ENCODE measurements around the gene RAB11FIP4. TPM values are rescaled to one million over a fixed set of nuclear protein-coding genes. Genes with fewer than 3 reads are reported as not detected.
A peak's percentile ranks its signal among the peaks of the same experiment; 100 is the strongest.

Gene RAB11FIP4
- total RNA-seq, 1 donor from 2014 or later: 1.0 TPM

GRCh38 chr17:31404028-31404949 is 12.8 kb downstream of the RAB11FIP4 start:
- Histone ChIP-seq H3K9ac (ENCODE audit: low read depth in 1 of 3, low read length in 3 of 3) (no peak overlapping the region), H3K9me3 (ENCODE audit: control insufficient read depth in 3 of 3, low read length in 3 of 3) (no peaks in the 10 kb centered on the region), H3K4me1 (ENCODE audit: control insufficient read depth in 3 of 3, insufficient read depth in 3 of 3, low read length in 3 of 3) (no peaks in the 10 kb centered on the region), H3K4me3 (ENCODE audit: low read length in 3 of 3) (no peak overlapping the region), H3K36me3 (ENCODE audit: control insufficient read depth in 3 of 3, insufficient read depth in 3 of 3, low read length in 3 of 3) (no peaks in the 10 kb centered on the region), H3K27ac (ENCODE audit: low read depth, low read length) (no peak overlapping the region), H3K27me3 (ENCODE audit: control insufficient read depth in 3 of 3, insufficient read depth in 3 of 3, low read length in 3 of 3) (peaks cover 4 to 12% (median 8%) of the 10 kb centered on the region in 3 donors)

GRCh38 chr17:31405890-31406371 is 14.5 kb downstream of the RAB11FIP4 start:
- Histone ChIP-seq H3K9me3 (ENCODE audit: control insufficient read depth in 3 of 3, low read length in 3 of 3) (no peaks in the 10 kb centered on the region), H3K27me3 (ENCODE audit: control insufficient read depth in 3 of 3, insufficient read depth in 3 of 3, low read length in 3 of 3) (peaks cover 0 to 7% (median 0%) of the 10 kb centered on the region in 3 donors), H3K27ac (ENCODE audit: low read depth, low read length) (no peak overlapping the region), H3K36me3 (ENCODE audit: control insufficient read depth in 3 of 3, insufficient read depth in 3 of 3, low read length in 3 of 3) (no peaks in the 10 kb centered on the region), H3K4me3 (ENCODE audit: low read length in 3 of 3) (no peak overlapping the region), H3K4me1 (ENCODE audit: control insufficient read depth in 3 of 3, insufficient read depth in 3 of 3, low read length in 3 of 3) (no peaks in the 10 kb centered on the region), H3K9ac (ENCODE audit: low read depth in 1 of 3, low read length in 3 of 3) (no peak overlapping the region)

- Histone ChIP-seq H3K4me1 (ENCODE audit: control insufficient read depth in 3 of 3, insufficient read depth in 3 of 3, low read length in 3 of 3) (peaks cover 0 to 2% (median 0%) of the 10 kb centered on the region in 3 donors), H3K9ac (ENCODE audit: low read depth in 1 of 3, low read length in 3 of 3) (no peak overlapping the region), H3K4me3 (ENCODE audit: low read length in 3 of 3) (no peak overlapping the region), H3K27me3 (ENCODE audit: control insufficient read depth in 3 of 3, insufficient read depth in 3 of 3, low read length in 3 of 3) (peaks cover 0 to 13% (median 0%) of the 10 kb centered on the region in 3 donors), H3K36me3 (ENCODE audit: control insufficient read depth in 3 of 3, insufficient read depth in 3 of 3, low read length in 3 of 3) (no peaks in the 10 kb centered on the region), H3K9me3 (ENCODE audit: control insufficient read depth in 3 of 3, low read length in 3 of 3) (no peaks in the 10 kb centered on the region), H3K27ac (ENCODE audit: low read depth, low read length) (no peak overlapping the region)
Measured at GRCh38 chr17:31408586-31408985, 17.1 kb downstream of the RAB11FIP4 start.

GRCh38 chr17:31411707-31412285 is 20.3 kb downstream of the RAB11FIP4 start:
- H3K9ac ChIP-seq (ENCODE audit: low read depth in 1 of 3, low read length in 3 of 3): no peak overlapping the region
- peaks cover 0 to 13% (median 2%) of the 10 kb centered on the region in 3 donors for H3K27me3 ChIP-seq (ENCODE audit: control insufficient read depth in 3 of 3, insufficient read depth in 3 of 3, low read length in 3 of 3)
- peaks cover 6 to 8% (median 7%) of the 10 kb centered on the region in 3 donors for H3K4me1 ChIP-seq (ENCODE audit: control insufficient read depth in 3 of 3, insufficient read depth in 3 of 3, low read length in 3 of 3)
- H3K27ac ChIP-seq (ENCODE audit: low read depth, low read length): no peak overlapping the region
- H3K36me3 ChIP-seq (ENCODE audit: control insufficient read depth in 3 of 3, insufficient read depth in 3 of 3, low read length in 3 of 3): no peaks in the 10 kb centered on the region
- no peak overlapping the region for H3K4me3 ChIP-seq (ENCODE audit: low read length in 3 of 3)
- H3K9me3 ChIP-seq (ENCODE audit: control insufficient read depth in 3 of 3, low read length in 3 of 3): no peaks in the 10 kb centered on the region

GRCh38 chr17:31412511-31412910 is 21.0 kb downstream of the RAB11FIP4 start:
- Histone ChIP-seq H3K36me3 (ENCODE audit: control insufficient read depth in 3 of 3, insufficient read depth in 3 of 3, low read length in 3 of 3) (no peaks in the 10 kb centered on the region), H3K9ac (ENCODE audit: low read depth in 1 of 3, low read length in 3 of 3) (no peak overlapping the region), H3K4me1 (ENCODE audit: control insufficient read depth in 3 of 3, insufficient read depth in 3 of 3, low read length in 3 of 3) (peaks cover 6 to 8% (median 7%) of the 10 kb centered on the region in 3 donors)

GRCh38 chr17:31413081-31413799 is 21.8 kb downstream of the RAB11FIP4 start:
- Histone ChIP-seq H3K36me3 (ENCODE audit: control insufficient read depth in 3 of 3, insufficient read depth in 3 of 3, low read length in 3 of 3) (no peaks in the 10 kb centered on the region), H3K27me3 (ENCODE audit: control insufficient read depth in 3 of 3, insufficient read depth in 3 of 3, low read length in 3 of 3) (peaks cover 0 to 13% (median 2%) of the 10 kb centered on the region in 3 donors), H3K27ac (ENCODE audit: low read depth, low read length) (no peak overlapping the region), H3K4me1 (ENCODE audit: control insufficient read depth in 3 of 3, insufficient read depth in 3 of 3, low read length in 3 of 3) (peaks cover 6 to 8% (median 7%) of the 10 kb centered on the region in 3 donors), H3K9me3 (ENCODE audit: control insufficient read depth in 3 of 3, low read length in 3 of 3) (no peaks in the 10 kb centered on the region), H3K9ac (ENCODE audit: low read depth in 1 of 3, low read length in 3 of 3) (no peak overlapping the region), H3K4me3 (ENCODE audit: low read length in 3 of 3) (no peak overlapping the region)

More at GRCh38 chr17:31412511-31412910, 21.0 kb downstream of the RAB11FIP4 start:
- Histone ChIP-seq H3K27ac (ENCODE audit: low read depth, low read length) (no peak overlapping the region), H3K4me3 (ENCODE audit: low read length in 3 of 3) (no peak overlapping the region), H3K27me3 (ENCODE audit: control insufficient read depth in 3 of 3, insufficient read depth in 3 of 3, low read length in 3 of 3) (peaks cover 0 to 13% (median 2%) of the 10 kb centered on the region in 3 donors), H3K9me3 (ENCODE audit: control insufficient read depth in 3 of 3, low read length in 3 of 3) (no peaks in the 10 kb centered on the region)

- Histone ChIP-seq H3K9ac (ENCODE audit: low read depth in 1 of 3, low read length in 3 of 3) (peak overlapping the region in 1 of 3 donors; percentile 6), H3K27ac (ENCODE audit: low read depth, low read length) (no peak overlapping the region), H3K27me3 (ENCODE audit: control insufficient read depth in 3 of 3, insufficient read depth in 3 of 3, low read length in 3 of 3) (peaks cover 0 to 9% (median 2%) of the 10 kb centered on the region in 3 donors), H3K36me3 (ENCODE audit: control insufficient read depth in 3 of 3, insufficient read depth in 3 of 3, low read length in 3 of 3) (no peaks in the 10 kb centered on the region), H3K9me3 (ENCODE audit: control insufficient read depth in 3 of 3, low read length in 3 of 3) (no peaks in the 10 kb centered on the region), H3K4me1 (ENCODE audit: control insufficient read depth in 3 of 3, insufficient read depth in 3 of 3, low read length in 3 of 3) (peaks cover 6 to 8% (median 7%) of the 10 kb centered on the region in 3 donors), H3K4me3 (ENCODE audit: low read length in 3 of 3) (peak overlapping the region in 1 of 3 donors; percentile 17)
Measured at GRCh38 chr17:31413874-31414549, 22.5 kb downstream of the RAB11FIP4 start.

- H3K27me3 ChIP-seq (ENCODE audit: control insufficient read depth in 3 of 3, insufficient read depth in 3 of 3, low read length in 3 of 3): peaks cover 0 to 6% (median 2%) of the 10 kb centered on the region in 3 donors
- no peaks in the 10 kb centered on the region for H3K9me3 ChIP-seq (ENCODE audit: control insufficient read depth in 3 of 3, low read length in 3 of 3)
- peak overlapping the region in 1 of 3 donors; percentile 6 for H3K9ac ChIP-seq (ENCODE audit: low read depth in 1 of 3, low read length in 3 of 3)
- peaks cover 6 to 8% (median 7%) of the 10 kb centered on the region in 3 donors for H3K4me1 ChIP-seq (ENCODE audit: control insufficient read depth in 3 of 3, insufficient read depth in 3 of 3, low read length in 3 of 3)
- no peak overlapping the region for H3K4me3 ChIP-seq (ENCODE audit: low read length in 3 of 3)
- H3K36me3 ChIP-seq (ENCODE audit: control insufficient read depth in 3 of 3, insufficient read depth in 3 of 3, low read length in 3 of 3): no peaks in the 10 kb centered on the region
- no peak overlapping the region for H3K27ac ChIP-seq (ENCODE audit: low read depth, low read length)
Measured at GRCh38 chr17:31414550-31414918, 23.1 kb downstream of the RAB11FIP4 start.

- Histone ChIP-seq H3K27ac (ENCODE audit: low read depth, low read length) (no peak overlapping the region), H3K36me3 (ENCODE audit: control insufficient read depth in 3 of 3, insufficient read depth in 3 of 3, low read length in 3 of 3) (no peaks in the 10 kb centered on the region), H3K9me3 (ENCODE audit: control insufficient read depth in 3 of 3, low read length in 3 of 3) (no peaks in the 10 kb centered on the region), H3K4me1 (ENCODE audit: control insufficient read depth in 3 of 3, insufficient read depth in 3 of 3, low read length in 3 of 3) (peaks cover 6 to 8% (median 7%) of the 10 kb centered on the region in 3 donors), H3K9ac (ENCODE audit: low read depth in 1 of 3, low read length in 3 of 3) (no peak overlapping the region), H3K4me3 (ENCODE audit: low read length in 3 of 3) (no peak overlapping the region), H3K27me3 (ENCODE audit: control insufficient read depth in 3 of 3, insufficient read depth in 3 of 3, low read length in 3 of 3) (peaks cover 0 to 6% (median 2%) of the 10 kb centered on the region in 3 donors)
Measured at GRCh38 chr17:31415004-31415454, 23.6 kb downstream of the RAB11FIP4 start.
